A549 (cell line): ENCODE measurements around the gene SOS1. TPM values are rescaled to one million over a fixed set of nuclear protein-coding genes. Genes with fewer than 3 reads are reported as not detected.
A peak's percentile ranks its signal among the peaks of the same experiment; 100 is the strongest.

ENCODE experiments used
- ATAC-seq, 2 experiments: fragments of 200-7000 bp in 1 of 2; fragments of >200 bp in 1 of 2; cut with Nextera tagmentation in 1 of 2; cut with Tn5 transposase in 1 of 2; 3 replicates each; pipeline versions ENCODE4 v1.8.0 to v1.9.1; 2018 to 2020; ENCODE audit warnings: mild to moderate bottlenecking in 1 of 2, moderate library complexity in 1 of 2
- CTCF ChIA-PET: fragments of 300-600 bp; sonication (Branson Sonifier 250); formaldehyde crosslinking; extraction: SDS; loops from one replicate; lab custom pipeline; 2021; ENCODE audit warnings: antibody characterized with exemption, inconsistent platforms; lab: Yijun Ruan, JAX
- POLR2A ChIA-PET: fragments of 350-600 bp; formaldehyde crosslinking; extraction: SDS; loops from one replicate; lab custom pipeline; 2021; ENCODE audit warnings: antibody characterized with exemption, inconsistent platforms; lab: Yijun Ruan, JAX
- DNase-seq, 2 experiments: peaks; one replicate each; pipeline versions ENCODE4 v3.0.0 to v3.0.0-alpha.2; 2011 to 2016; ENCODE audit warnings: low read depth in 1 of 2, low spot score in 1 of 2
- FAIRE-seq: peaks from 2 replicates; lab custom pipeline; 2011; peaks lifted over from hg19 to GRCh38; lab: Jason Lieb, UNC
- H3K27ac ChIP-seq, 2 experiments: fragments of >200 bp; sonication (Bioruptor Twin); formaldehyde crosslinking; 3 replicates each; pipeline ENCODE4 v1.5.1; 2016 to 2017
- H3K4me1 ChIP-seq: fragments of >200 bp; sonication (Bioruptor Twin); formaldehyde crosslinking; 3 replicates; pipeline ENCODE4 v1.6.1; 2016
- H3K4me2 ChIP-seq: fragments of >200 bp; sonication (Bioruptor Twin); formaldehyde crosslinking; 3 replicates; pipeline ENCODE4 v1.6.1; 2016
- H3K4me3 ChIP-seq: fragments of >200 bp; sonication (Bioruptor Twin); formaldehyde crosslinking; 3 replicates; pipeline ENCODE4 v1.5.1; 2016
- H3K9me3 ChIP-seq: fragments of >200 bp; sonication (Bioruptor Twin); formaldehyde crosslinking; 3 replicates; pipeline ENCODE4 v1.6.1; 2016
- ATOH8 ChIP-seq: fragments of 250-450 bp; sonication (Bioruptor Pico); IDR thresholded peaks from 2 replicates; pipeline ENCODE4 v1.5.0; 2020; ENCODE audit warnings: low read depth, mild to moderate bottlenecking, moderate library complexity
- CEBPB ChIP-seq, 2 experiments: fragments of >200 bp in 1 of 2; sonication (Bioruptor Twin) in 1 of 2; formaldehyde crosslinking in 1 of 2; IDR thresholded peaks; 2 replicates each; pipeline ENCODE4 v1.6.1; 2012 to 2016
- CTCF ChIP-seq: fragments of >200 bp; sonication (Bioruptor Twin); formaldehyde crosslinking; IDR thresholded peaks from 3 replicates; pipeline ENCODE4 v1.5.1; 2016
- EHMT2 ChIP-seq: fragments of 200-600 bp; sonication (generic); IDR thresholded peaks from 2 replicates; pipeline ENCODE4 v1.6.1; 2016; ENCODE audit warnings: antibody characterized with exemption, low read depth, mild to moderate bottlenecking, moderate library complexity
- ESRRA ChIP-seq: fragments of 150-350 bp; IDR thresholded peaks from 2 replicates; pipeline ENCODE4 v1.6.1; 2014; ENCODE audit warnings: mild to moderate bottlenecking, low read length, borderline replicate concordance
- GATA3 ChIP-seq: IDR thresholded peaks from 2 replicates; pipeline ENCODE4 v1.6.1; 2012; ENCODE audit warnings: borderline replicate concordance
- HOXB5 ChIP-seq: fragments of 250-450 bp; sonication (Bioruptor Pico); IDR thresholded peaks from 2 replicates; pipeline ENCODE4 v1.5.0; 2020; ENCODE audit warnings: mild to moderate bottlenecking, moderate library complexity
- JUN ChIP-seq, 2 experiments: fragments of >200 bp; sonication (Bioruptor Twin); formaldehyde crosslinking; IDR thresholded peaks; 2 replicates in 1 of 2; 3 replicates in 1 of 2; pipeline ENCODE4 v1.6.1; 2016 to 2017
- JUNB ChIP-seq: fragments of >200 bp; sonication (Bioruptor Twin); formaldehyde crosslinking; IDR thresholded peaks from 2 replicates; pipeline ENCODE4 v1.6.1; 2016
- POLR2A ChIP-seq: IDR thresholded peaks from 2 replicates; pipeline ENCODE4 v1.6.1; 2012; ENCODE audit warnings: mild to moderate bottlenecking, low read length
- RCOR1 ChIP-seq: fragments of 150-350 bp; IDR thresholded peaks from 2 replicates; pipeline ENCODE4 v1.6.1; 2014; ENCODE audit warnings: antibody characterized with exemption, low read length, low read depth
- REST ChIP-seq: fragments of 200-600 bp; sonication (generic); IDR thresholded peaks from 2 replicates; pipeline ENCODE4 v1.6.1; 2016; ENCODE audit warnings: antibody characterized with exemption, mild to moderate bottlenecking, moderate library complexity
- RNF2 ChIP-seq: fragments of 200-600 bp; sonication (generic); IDR thresholded peaks from 2 replicates; pipeline ENCODE4 v1.6.1; 2016; ENCODE audit warnings: low read depth, mild to moderate bottlenecking, antibody characterized with exemption, moderate library complexity, borderline replicate concordance
- ZC3H11A ChIP-seq: fragments of 450-650 bp; IDR thresholded peaks from 2 replicates; pipeline ENCODE4 v1.6.1; 2014; ENCODE audit warnings: antibody characterized with exemption, mild to moderate bottlenecking
- WGBS: methylation state at CpG from one replicate; pipeline ENCODE4 v1.1.6; 2017; ENCODE audit errors: missing lambda C conversion rate; 5-methylcytosine and 5-hydroxymethylcytosine counted together
- polyA plus RNA-seq, 4 experiments: library from polyadenylated mRNA; depleted of rRNA in 3 of 4; stranded (reverse); fragments of >200 nt; fragmentation: RNase III in 1 of 4; extraction: RNeasy Plus Mini Kit Qiagen cat#74134 plus additional on column Dnase treatment in 1 of 4; gene quantifications; 2 replicates in 3 of 4; 3 replicates in 1 of 4; pipeline ENCODE4 v1.2.3, GENCODE V29; 2011 to 2017

The SOS1 gene
- polyA plus RNA-seq, 2 of the 4 experiments (the other 2 are of a cell fraction) = 19.6 to 48.9 TPM

- DNase-seq = no peak
- Histone ChIP-seq H3K4me3 (no peak overlapping the region), H3K9me3 (no peaks in the 10 kb centered on the region), H3K27ac (no peak overlapping the region), H3K4me2 (no peak overlapping the region)
- CTCF ChIA-PET = interaction anchor here (0.6 kb wide), 1 partner anchor 120 kb away, joined by 3 read pairs; no protein-coding TSS in a partner anchor
- WGBS = 83% methylated on average over 1 of the region's 1 CpG
- TF ChIP-seq ATOH8 (no peak), CEBPB (IDR thresholded peaks at IDR 0.05) (no peak), CTCF (no peak), HOXB5 (CRISPR knock-in tag) (no peak), EHMT2 (no peak), POLR2A (no peak), ZC3H11A (no peak), GATA3 (no peak), JUNB (no peak), RNF2 (no peak), REST (no peak), JUN (IDR thresholded peaks at IDR 0.05) (no peak)
- TF ChIP-seq, all 56 proteins: peak for 0
- no peak for ATAC-seq
- POLR2A ChIA-PET = no interaction called here
- FAIRE-seq = peak; percentile 28
- H3K4me1 ChIP-seq = no peaks in the 10 kb centered on the region
Measured at GRCh38 chr2:39153312-39153711, 32.5 kb upstream of the SOS1 start.

- WGBS = 42% methylated on average over 2 of the region's 2 CpGs
- H3K27ac ChIP-seq = no peak overlapping the region
- CTCF ChIA-PET = no interaction called here
- H3K4me1 ChIP-seq = no peaks in the 10 kb centered on the region
- H3K9me3 ChIP-seq = no peaks in the 10 kb centered on the region
- no peak for TF ChIP-seq CTCF
- TF ChIP-seq ESRRA = no peak
- no peak for TF ChIP-seq RCOR1
- FAIRE-seq = no peak
- H3K4me2 ChIP-seq = no peak overlapping the region
- no peak for ATAC-seq
- POLR2A ChIA-PET = no interaction called here
- H3K4me3 ChIP-seq = no peak overlapping the region
- DNase-seq = no peak
Measured at GRCh38 chr2:39152504-39152903, 31.7 kb upstream of the SOS1 start.
